ENCODE measurements around the gene CBFA2T2.

- TF ChIP-seq, protein P1, sequence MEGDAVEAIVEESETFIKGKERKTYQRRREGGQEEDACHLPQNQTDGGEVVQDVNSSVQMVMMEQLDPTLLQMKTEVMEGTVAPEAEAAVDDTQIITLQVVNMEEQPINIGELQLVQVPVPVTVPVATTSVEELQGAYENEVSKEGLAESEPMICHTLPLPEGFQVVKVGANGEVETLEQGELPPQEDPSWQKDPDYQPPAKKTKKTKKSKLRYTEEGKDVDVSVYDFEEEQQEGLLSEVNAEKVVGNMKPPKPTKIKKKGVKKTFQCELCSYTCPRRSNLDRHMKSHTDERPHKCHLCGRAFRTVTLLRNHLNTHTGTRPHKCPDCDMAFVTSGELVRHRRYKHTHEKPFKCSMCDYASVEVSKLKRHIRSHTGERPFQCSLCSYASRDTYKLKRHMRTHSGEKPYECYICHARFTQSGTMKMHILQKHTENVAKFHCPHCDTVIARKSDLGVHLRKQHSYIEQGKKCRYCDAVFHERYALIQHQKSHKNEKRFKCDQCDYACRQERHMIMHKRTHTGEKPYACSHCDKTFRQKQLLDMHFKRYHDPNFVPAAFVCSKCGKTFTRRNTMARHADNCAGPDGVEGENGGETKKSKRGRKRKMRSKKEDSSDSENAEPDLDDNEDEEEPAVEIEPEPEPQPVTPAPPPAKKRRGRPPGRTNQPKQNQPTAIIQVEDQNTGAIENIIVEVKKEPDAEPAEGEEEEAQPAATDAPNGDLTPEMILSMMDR (IDR thresholded peaks at IDR 0.05): no peak
- TF ChIP-seq POLR2A (IDR thresholded peaks at IDR 0.05): no peak
Observed at GRCh38 chr20:33697129-33697528, 207.2 kb downstream of the CBFA2T2 start.

Measured in tibial nerve (tissue), 3 donors.